Activated T-cell treated with anti-CD3 and anti-CD28 coated beads, Interleukin-2, amount 50 U/mL, for 72 hours (primary cell): Measurements from ENCODE around the gene UBIAD1. TPM values are rescaled to one million over a fixed set of nuclear protein-coding genes. Genes with fewer than 3 reads are reported as not detected.
A peak's percentile ranks its signal among the peaks of the same experiment; 100 is the strongest.

ENCODE experiments used
- ATAC-seq, 2 donors: fragments of 150-1000 bp; cut with Tn5 transposase; replicated peaks in 1 of 2; 2 replicates each; pipeline ENCODE4 v1.10.0; 2021; ENCODE audit warnings: moderate library complexity in 2 of 2, mild to moderate bottlenecking in 1 of 2
- DNase-seq, 2 donors: peaks; one replicate each; pipeline ENCODE4 v3.0.0; 2021 to 2022; ENCODE audit warnings: mixed read lengths in 1 of 2
- H3K27ac Mint-ChIP-seq: one replicate; pipeline ENCODE4 v1.8.0; 2022; ENCODE audit warnings: mild to moderate bottlenecking, moderate library complexity, mixed read lengths
- H3K27me3 Mint-ChIP-seq: one replicate; pipeline ENCODE4 v1.8.0; 2022; ENCODE audit warnings: low read depth, mixed read lengths
- H3K36me3 Mint-ChIP-seq, 2 donors: one replicate each; pipeline ENCODE4 v1.8.0; 2022; ENCODE audit warnings: mixed read lengths in 2 of 2, mild to moderate bottlenecking in 1 of 2; ENCODE audit not compliant: insufficient read depth in 2 of 2
- H3K4me1 Mint-ChIP-seq: one replicate; pipeline ENCODE4 v1.8.0; 2022; ENCODE audit warnings: low read depth, mixed read lengths
- H3K4me3 Mint-ChIP-seq, 2 donors: one replicate each; pipeline ENCODE4 v1.8.0; 2022; ENCODE audit warnings: mild to moderate bottlenecking in 2 of 2, mixed read lengths in 2 of 2, moderate library complexity in 2 of 2
- H3K9me3 Mint-ChIP-seq, 2 donors: one replicate each; pipeline ENCODE4 v1.8.0; 2022; ENCODE audit warnings: mixed read lengths in 2 of 2
- total RNA-seq, 2 donors: library from RNA; stranded (reverse); gene quantifications; one replicate each; pipeline ENCODE4 v1.2.3, GENCODE V29; 2022

UBIAD1 gene
- total RNA-seq, 2 donors from 2014 or later = 28.5 to 32.9 TPM

DNA sequence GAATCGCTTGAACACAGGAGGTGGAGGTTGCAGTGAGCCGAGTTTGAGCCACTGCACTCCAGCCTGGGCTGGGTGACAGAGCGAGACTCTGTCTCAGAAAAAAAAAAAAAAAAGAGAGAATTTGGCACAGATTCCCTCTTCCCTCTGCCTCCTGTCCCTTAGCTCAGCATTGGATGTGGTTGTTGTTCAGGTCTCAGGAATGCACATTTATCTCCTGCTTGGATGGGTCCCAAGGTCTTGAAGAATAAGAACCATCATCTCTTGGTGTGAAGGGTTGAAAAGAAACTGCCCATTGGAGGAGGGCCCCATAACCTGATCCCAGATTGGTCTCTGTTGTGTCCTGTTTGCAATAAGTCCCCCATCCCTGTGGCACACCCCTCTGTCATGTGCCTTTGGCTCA lies 34.9 kb downstream of the UBIAD1 start:
- no peak for DNase-seq
- no peak overlapping the region for H3K27ac Mint-ChIP-seq

DNA sequence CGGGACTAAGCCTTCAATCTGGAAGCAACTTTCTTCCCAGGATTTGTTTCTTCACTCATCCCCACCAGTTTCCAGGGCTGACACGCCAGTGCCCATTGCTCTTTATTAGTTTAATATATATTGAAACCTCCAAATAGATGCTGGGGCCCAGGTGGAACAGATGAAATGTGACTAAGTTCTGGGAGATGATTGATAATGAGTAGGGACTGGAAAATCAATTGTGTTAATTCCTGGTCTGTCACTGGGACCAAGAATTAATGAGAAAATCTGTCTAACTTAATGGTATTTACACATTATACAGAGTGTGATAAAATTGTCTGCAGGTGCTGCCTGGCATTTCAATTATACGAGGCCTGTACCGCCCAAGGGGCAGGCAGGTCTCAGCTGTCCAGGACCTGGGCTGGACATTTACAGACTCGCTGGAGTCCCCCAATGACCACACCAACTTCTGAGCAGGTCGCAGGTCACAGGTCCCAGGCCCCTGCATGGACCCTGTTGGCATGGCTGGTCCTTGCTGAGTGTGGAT lies 35.8 kb downstream of the UBIAD1 start:
- Mint-ChIP-seq H3K36me3 (no peaks in the 10 kb centered on the region), H3K9me3 (no peaks in the 10 kb centered on the region), H3K27me3 (no peaks in the 10 kb centered on the region), H3K4me1 (peaks cover 7% of the 10 kb centered on the region), H3K27ac (no peak overlapping the region), H3K4me3 (no peak overlapping the region)
- no peak for DNase-seq
- no peak for ATAC-seq

More for the DNA sequence above, 34.9 kb downstream of the UBIAD1 start:
- Mint-ChIP-seq H3K4me3 (no peak overlapping the region), H3K36me3 (no peaks in the 10 kb centered on the region), H3K9me3 (no peaks in the 10 kb centered on the region), H3K27me3 (no peaks in the 10 kb centered on the region), H3K4me1 (peaks cover 7% of the 10 kb centered on the region)
- ATAC-seq = no peak

DNA sequence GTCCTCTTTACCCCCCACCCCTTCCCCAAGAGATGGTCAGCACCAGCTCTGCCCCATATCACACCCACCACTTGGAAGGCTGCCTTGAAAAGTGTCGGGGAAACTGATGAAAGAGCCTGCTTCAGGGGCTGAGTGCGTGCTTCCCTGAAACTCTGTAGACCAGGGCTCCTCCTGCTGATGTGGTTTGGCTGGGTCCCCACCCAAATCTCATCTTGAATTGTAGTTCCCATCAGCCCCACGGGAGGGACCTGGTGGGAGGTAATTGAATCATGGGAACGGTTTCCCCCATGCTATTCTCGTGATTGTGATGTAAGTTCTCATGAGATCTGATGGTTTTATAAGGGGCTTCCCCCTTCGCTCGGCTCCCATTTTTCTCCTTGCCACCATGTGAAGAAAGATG lies 36.4 kb downstream of the UBIAD1 start:
- no peak overlapping the region for H3K27ac Mint-ChIP-seq

DNA sequence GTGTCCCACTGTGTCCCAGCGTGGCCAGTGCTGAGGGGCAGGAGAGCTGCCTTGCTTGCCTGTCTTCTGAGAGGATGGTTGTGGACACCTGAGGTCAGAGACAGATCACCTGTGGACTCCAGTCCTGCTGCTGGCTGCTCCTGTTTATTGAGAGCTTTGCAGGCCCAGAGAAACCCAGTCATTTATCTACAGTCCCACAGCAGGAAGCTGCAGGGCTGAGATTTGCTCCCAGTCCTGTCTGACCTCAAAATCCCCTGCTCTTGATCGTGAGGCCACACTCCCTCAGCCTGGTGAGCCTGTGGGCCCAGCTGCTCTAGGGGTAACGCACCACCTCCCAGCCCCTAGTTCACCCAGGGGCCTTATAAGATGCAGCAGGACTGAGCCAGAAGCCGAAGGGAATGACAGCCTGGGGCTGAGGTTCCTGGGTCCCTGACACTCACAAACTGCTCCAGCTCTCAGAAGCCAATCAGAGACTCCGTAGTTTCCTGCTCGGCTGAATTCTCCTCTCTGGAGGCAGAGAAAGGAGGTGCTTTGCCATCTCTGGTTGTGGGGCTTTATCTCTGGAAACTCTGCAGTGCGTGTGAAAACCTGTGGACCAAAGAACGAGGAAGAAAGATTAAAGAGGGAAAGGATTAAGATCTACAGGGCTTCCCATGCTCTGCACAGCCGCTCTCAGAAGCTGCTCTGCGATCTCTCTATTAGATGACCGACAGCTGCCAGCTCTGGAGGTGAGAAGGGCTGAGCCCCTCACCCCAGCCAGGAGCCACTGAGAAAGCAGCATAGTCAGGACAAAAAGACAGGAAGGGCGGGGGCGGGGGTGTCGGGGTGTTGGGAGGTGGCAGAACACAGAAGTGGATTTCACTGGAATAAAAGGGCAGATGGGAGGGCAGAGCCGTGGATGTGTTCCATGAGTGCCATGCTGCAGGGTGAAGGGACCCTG lies 39.1 kb downstream of the UBIAD1 start:
- no peaks in the 10 kb centered on the region for H3K36me3 Mint-ChIP-seq
- H3K27me3 Mint-ChIP-seq = no peaks in the 10 kb centered on the region
- H3K27ac Mint-ChIP-seq = no peak overlapping the region
- DNase-seq (no peak), ATAC-seq (no peak)
- no peak overlapping the region for H3K4me3 Mint-ChIP-seq
- H3K4me1 Mint-ChIP-seq = peaks cover 7% of the 10 kb centered on the region
- no peaks in the 10 kb centered on the region for H3K9me3 Mint-ChIP-seq

More for the DNA sequence above, 36.4 kb downstream of the UBIAD1 start:
- H3K9me3 Mint-ChIP-seq = no peaks in the 10 kb centered on the region
- H3K27me3 Mint-ChIP-seq = no peaks in the 10 kb centered on the region
- DNase-seq (no peak), ATAC-seq (no peak)
- no peak overlapping the region for H3K4me3 Mint-ChIP-seq
- H3K36me3 Mint-ChIP-seq = no peaks in the 10 kb centered on the region
- H3K4me1 Mint-ChIP-seq = peaks cover 7% of the 10 kb centered on the region

DNA sequence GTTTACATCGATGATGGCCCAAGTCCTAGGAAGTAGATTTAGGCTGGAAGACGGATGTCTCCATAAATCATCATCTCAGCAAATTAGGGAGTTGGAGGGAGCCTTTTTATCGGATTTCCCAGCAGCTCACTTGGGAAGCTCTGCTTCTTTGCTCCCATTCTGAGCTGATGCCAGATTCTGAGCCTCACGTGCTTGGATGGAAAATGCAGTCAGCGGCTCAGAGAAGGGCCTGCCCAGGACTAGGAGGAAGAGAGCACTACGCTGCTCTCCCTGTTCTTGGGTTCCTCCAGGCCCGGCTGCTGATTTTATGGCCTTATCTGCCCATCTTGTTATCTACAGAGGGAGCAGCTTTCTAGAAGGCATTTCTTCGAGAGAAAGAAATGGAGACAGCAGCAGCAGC lies 42.0 kb downstream of the UBIAD1 start:
- ATAC-seq = no peak
- Mint-ChIP-seq H3K4me3 (no peak overlapping the region), H3K27ac (no peak overlapping the region), H3K9me3 (no peaks in the 10 kb centered on the region), H3K36me3 (no peaks in the 10 kb centered on the region), H3K4me1 (peaks cover 8% of the 10 kb centered on the region), H3K27me3 (no peaks in the 10 kb centered on the region)
- DNase-seq = no peak

DNA sequence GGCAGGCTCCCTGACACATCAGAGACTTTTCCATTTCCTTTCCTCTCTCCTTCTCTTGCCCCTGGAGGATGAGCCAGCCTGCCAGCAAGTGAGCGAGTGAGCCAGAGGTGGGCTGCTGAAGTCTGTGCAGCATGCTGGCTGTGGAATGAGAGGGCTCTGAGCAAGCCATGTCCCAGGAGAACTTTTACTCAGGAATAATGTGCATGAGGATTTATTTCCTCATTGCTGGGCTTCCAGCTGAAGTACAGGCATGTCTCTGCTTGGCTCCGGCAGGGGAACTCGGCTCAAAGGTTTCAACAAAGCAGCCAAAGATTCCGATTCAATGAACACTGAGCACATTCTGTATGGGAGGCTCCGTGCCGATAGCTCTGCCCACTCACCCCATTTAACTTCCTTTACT lies 43.7 kb downstream of the UBIAD1 start:
- Mint-ChIP-seq H3K9me3 (no peaks in the 10 kb centered on the region), H3K4me1 (peaks cover 14% of the 10 kb centered on the region), H3K4me3 (no peak overlapping the region), H3K27me3 (no peaks in the 10 kb centered on the region), H3K36me3 (no peaks in the 10 kb centered on the region), H3K27ac (no peak overlapping the region)
- no peak for DNase-seq
- no peak for ATAC-seq

DNA sequence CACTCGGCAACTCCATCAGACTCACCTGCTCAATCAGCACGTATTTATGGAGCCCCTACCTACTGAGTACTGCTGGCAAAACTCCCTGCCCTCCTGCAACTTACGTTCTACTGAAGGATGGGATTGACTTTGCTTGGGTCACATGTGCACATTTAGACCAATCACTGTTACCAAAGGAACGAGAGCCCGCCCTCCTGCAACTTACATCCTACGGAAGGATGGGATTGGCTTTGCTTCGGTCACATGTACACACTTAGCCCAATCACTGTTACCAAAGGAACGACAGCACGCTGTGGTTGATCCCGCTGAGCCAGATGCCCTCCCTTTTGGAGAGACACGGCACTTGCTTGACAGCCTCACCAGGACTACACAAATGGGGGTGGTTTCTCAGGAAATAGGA lies 46.0 kb downstream of the UBIAD1 start:
- no peaks in the 10 kb centered on the region for H3K9me3 Mint-ChIP-seq
- DNase-seq (no peak), ATAC-seq (no peak)
- no peaks in the 10 kb centered on the region for H3K36me3 Mint-ChIP-seq
- H3K4me1 Mint-ChIP-seq = peaks cover 7% of the 10 kb centered on the region
- no peak overlapping the region for H3K27ac Mint-ChIP-seq
- no peak overlapping the region for H3K4me3 Mint-ChIP-seq
- H3K27me3 Mint-ChIP-seq = no peaks in the 10 kb centered on the region

DNA sequence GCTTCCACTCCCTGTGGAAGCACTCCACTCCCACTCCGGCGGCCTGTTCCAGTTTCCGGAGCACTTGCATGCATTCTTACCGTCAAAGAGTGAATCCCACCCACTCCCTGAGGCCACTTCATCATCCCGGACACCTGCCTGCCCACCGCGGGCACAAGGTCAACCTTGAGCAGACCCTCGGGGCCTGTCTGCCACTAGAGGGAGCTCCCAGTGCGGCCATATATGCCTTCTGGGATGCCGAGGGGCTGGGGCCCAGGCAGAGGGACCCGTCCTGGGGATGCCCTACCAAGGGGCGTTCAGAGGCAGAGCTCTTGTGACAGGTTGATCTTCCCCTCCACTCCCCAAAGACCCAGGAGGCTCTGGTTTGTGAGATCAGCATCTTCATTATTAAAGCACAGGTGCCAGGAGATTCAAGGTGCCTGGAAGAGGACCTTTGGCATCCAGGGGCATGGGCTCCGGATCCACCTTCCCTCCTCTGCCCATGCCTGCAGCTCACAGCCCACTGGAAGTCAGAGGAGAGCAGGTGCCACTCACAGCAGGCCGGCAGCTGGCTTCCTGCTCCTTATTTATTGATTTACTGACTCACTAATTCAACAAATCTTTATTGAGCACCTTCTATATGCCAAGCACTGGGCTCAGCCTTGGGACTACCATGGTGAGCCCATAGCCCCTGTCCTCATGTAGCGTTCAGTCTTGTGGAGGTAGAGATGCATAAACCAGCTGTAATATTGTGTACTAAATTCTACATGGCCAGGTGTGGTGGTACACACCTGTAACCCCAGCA lies 47.3 kb downstream of the UBIAD1 start:
- Mint-ChIP-seq H3K9me3 (no peaks in the 10 kb centered on the region), H3K27me3 (no peaks in the 10 kb centered on the region), H3K36me3 (no peaks in the 10 kb centered on the region), H3K4me3 (no peak overlapping the region), H3K27ac (no peak overlapping the region), H3K4me1 (peaks cover 7% of the 10 kb centered on the region)
- DNase-seq = peak; percentile 54 to 62
- ATAC-seq = peak; percentile 57 to 71

DNA sequence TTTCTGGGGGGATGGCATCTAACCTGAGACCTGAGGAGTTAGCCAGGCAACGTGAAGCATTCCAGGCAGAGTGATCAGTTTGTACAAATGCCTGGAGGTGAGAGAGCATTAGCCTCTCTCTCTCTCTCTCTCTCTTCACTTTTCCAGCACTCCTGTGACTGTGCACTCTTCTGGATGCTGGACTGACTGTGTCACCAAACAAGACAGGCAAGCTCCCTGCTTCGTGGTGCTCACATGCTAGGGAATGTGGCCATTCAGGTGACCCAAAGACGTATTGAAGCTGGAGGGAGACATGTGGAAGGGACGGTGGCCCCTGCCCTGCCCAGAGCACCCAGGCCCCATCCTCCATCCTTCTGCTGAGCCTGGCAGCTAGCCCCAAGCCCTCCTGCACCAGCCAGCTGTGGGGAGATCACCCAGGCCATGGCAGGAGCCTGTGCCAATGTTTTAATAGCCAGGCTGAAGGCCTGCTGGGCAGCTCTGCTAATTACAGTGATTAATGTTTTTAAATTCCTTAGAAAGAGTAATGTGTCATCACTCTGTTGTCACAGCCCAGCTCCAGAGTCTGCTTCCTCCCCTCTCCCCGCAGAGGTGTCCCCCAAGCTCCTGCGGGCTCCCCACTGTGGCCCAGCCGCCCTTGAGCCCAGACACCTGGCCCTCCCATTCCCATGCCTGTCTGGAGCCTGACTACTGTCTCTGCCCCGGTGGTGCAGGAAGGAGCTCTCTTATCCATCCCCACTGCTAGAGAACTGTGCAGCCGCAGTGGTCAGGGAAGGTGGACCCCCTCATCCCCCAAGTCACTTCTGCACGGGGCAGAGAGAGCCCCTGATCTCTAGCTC lies 48.9 kb downstream of the UBIAD1 start:
- Mint-ChIP-seq H3K9me3 (no peaks in the 10 kb centered on the region), H3K36me3 (no peaks in the 10 kb centered on the region), H3K4me1 (peaks cover 7% of the 10 kb centered on the region), H3K4me3 (no peak overlapping the region), H3K27ac (no peak overlapping the region), H3K27me3 (no peaks in the 10 kb centered on the region)
- no peak for ATAC-seq
- DNase-seq = no peak

DNA sequence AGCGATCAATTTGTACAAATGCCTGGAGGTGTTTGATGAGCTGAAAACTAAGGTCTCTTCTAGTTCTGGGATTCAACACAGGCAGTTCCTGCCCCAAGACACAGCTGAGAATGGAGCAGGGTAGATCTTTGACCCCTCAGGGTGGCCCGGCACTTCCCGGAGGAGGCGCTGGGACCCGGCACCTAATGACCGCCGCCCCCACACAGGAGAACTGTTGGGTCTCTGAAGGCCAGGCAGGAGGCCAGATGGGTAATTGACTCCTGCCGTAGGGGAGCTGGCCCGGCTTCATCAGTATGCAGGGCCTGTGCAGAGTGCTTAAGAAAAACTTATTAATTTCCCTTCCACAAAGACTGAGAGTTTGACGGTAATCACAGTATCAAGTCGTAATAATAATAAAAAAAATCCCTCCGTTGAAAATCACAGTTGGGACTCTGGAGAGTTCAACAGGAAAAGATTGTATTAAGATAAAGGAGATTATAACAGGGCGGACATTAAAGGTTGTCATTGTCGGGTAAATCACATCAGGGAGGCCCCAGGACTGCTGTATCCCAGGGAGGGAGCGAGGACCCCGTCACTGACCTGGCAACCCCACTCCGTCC lies 51.7 kb downstream of the UBIAD1 start:
- Mint-ChIP-seq H3K4me3 (no peak overlapping the region), H3K27ac (no peak overlapping the region), H3K9me3 (no peaks in the 10 kb centered on the region), H3K4me1 (peaks cover 7% of the 10 kb centered on the region), H3K36me3 (no peaks in the 10 kb centered on the region), H3K27me3 (no peaks in the 10 kb centered on the region)
- DNase-seq (no peak), ATAC-seq (no peak)

DNA sequence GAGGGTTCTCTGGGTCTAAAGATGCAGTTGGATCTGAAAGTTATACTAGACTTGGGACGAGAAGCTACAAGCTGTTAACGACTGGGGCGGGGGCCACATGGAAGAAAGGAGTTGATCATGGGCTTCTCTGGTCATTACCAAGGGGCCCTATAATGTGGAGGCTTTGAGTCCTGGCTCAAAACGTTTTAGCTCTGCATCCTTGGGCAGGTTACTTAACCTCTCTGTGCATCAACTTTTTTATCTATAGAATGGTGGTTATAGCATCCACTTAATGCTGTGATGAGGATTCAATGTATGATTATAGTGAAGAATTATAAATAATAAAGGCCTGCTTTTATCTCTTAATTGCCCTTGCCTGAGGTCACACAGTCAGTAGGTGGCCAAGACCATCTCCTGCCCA lies 53.1 kb downstream of the UBIAD1 start:
- Mint-ChIP-seq H3K4me1 (no peaks in the 10 kb centered on the region), H3K9me3 (no peaks in the 10 kb centered on the region), H3K27me3 (no peaks in the 10 kb centered on the region), H3K36me3 (no peaks in the 10 kb centered on the region), H3K27ac (no peak overlapping the region), H3K4me3 (no peak overlapping the region)
- ATAC-seq (no peak), DNase-seq (no peak)

DNA sequence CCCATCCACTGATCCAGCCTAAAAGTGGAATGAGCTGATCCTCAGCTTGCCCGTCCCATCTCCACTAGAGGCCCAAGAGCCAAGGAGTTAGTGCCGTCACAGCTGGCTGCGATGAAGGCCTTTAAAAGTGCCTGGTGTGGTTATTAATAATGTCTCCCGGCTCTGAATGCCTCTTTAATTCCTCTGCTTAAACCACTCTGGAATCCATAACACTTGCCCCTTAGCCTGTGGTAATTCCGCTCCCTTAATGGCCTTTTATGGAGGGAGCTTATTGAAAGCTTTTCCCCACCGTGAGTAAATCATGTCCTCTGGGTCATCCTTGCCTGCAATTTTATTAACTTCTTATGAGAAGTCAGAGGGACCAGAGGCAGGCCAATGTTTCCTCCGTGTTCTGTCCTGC lies 55.4 kb downstream of the UBIAD1 start:
- no peaks in the 10 kb centered on the region for H3K27me3 Mint-ChIP-seq
- H3K27ac Mint-ChIP-seq = no peak overlapping the region
- ATAC-seq = no peak
- no peaks in the 10 kb centered on the region for H3K4me1 Mint-ChIP-seq
- no peak overlapping the region for H3K4me3 Mint-ChIP-seq
- no peaks in the 10 kb centered on the region for H3K36me3 Mint-ChIP-seq
- DNase-seq = no peak
- no peaks in the 10 kb centered on the region for H3K9me3 Mint-ChIP-seq
